ENCODE data around the gene NEK6.

The NEK6 gene

GRCh38 chr9:124357721-124358361 is 100.1 kb downstream of the NEK6 start:
- no peak for FAIRE-seq
- peak; percentile 11 for TF ChIP-seq CTCF (IDR thresholded peaks at IDR 0.05; ENCODE audit: insufficient read depth, missing control alignments)
- DNase-seq (ENCODE audit: insufficient read length, low spot score): no peak

- FAIRE-seq: no peak
- no peak for DNase-seq (ENCODE audit: insufficient read length, low spot score)
- no peak for TF ChIP-seq CTCF (IDR thresholded peaks at IDR 0.05; ENCODE audit: insufficient read depth, missing control alignments)
These were observed 100.9 kb downstream of the NEK6 start for GRCh38 chr9:124358631-124359030.

- no peak for DNase-seq (ENCODE audit: insufficient read length, low spot score)
- no peak for FAIRE-seq
These were observed 101.7 kb downstream of the NEK6 start for GRCh38 chr9:124359426-124359825.

GRCh38 chr9:124359855-124360678 is 102.3 kb downstream of the NEK6 start:
- DNase-seq (ENCODE audit: insufficient read length, low spot score) (no peak), FAIRE-seq (no peak)
- no peak for TF ChIP-seq CTCF (IDR thresholded peaks at IDR 0.05; ENCODE audit: insufficient read depth, missing control alignments)

More at GRCh38 chr9:124359426-124359825, 101.7 kb downstream of the NEK6 start:
- no peak for TF ChIP-seq CTCF (IDR thresholded peaks at IDR 0.05; ENCODE audit: insufficient read depth, missing control alignments)

- DNase-seq (ENCODE audit: insufficient read length, low spot score) (no peak), FAIRE-seq (no peak)
- TF ChIP-seq CTCF (IDR thresholded peaks at IDR 0.05; ENCODE audit: insufficient read depth, missing control alignments): no peak
These were observed 103.4 kb downstream of the NEK6 start for GRCh38 chr9:124361128-124361527.

GRCh38 chr9:124363326-124364096 is 105.8 kb downstream of the NEK6 start:
- TF ChIP-seq CTCF (IDR thresholded peaks at IDR 0.05; ENCODE audit: insufficient read depth, missing control alignments): no peak
- DNase-seq (ENCODE audit: insufficient read length, low spot score) (no peak), FAIRE-seq (no peak)

Data from D721Med (cell line).